HG03439 (cell line): ENCODE results near the gene RHOJ.
"Not testable (repeated sequence)": the region's sequence is repeated elsewhere in the genome, so short reads cannot be mapped to it uniquely, and the experiment has no call there.

Experiments
- ATAC-seq: cut with Tn5 transposase; IDR thresholded peaks from one replicate; pipeline ENCODE4 v1.9.1; 2021; ENCODE audit warnings: mild to moderate bottlenecking, moderate library complexity; ENCODE audit not compliant: unreplicated experiment

Gene RHOJ

GRCh38 chr14:63295231-63295685 is 91.0 kb downstream of the RHOJ start:
- ATAC-seq: peak; percentile 52

DNA sequence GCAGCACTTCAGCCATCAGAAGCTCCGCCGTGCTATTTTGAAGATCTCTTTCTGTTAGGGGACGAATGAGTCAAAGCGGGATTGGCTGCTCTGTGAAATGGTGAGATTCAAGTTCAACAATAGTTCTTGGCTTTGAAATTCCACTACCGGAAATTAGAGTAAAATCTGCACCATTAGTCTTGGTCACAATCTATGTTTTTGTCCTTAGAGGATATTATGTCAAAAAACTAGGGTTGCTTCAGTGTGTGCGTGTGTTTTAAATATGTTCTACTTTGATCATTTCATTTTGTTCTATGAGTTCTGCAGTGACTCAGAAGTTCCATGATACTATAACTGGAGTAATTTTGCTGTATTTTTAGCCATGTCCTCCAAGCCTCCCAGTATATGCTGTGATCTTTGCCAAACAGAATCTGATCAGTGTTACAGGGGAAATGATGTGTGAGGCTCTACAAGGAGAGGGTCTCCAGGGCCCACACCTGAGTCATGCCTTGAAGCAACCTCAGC is 91.9 kb downstream of the RHOJ start:
- peak; percentile 72 for ATAC-seq

DNA sequence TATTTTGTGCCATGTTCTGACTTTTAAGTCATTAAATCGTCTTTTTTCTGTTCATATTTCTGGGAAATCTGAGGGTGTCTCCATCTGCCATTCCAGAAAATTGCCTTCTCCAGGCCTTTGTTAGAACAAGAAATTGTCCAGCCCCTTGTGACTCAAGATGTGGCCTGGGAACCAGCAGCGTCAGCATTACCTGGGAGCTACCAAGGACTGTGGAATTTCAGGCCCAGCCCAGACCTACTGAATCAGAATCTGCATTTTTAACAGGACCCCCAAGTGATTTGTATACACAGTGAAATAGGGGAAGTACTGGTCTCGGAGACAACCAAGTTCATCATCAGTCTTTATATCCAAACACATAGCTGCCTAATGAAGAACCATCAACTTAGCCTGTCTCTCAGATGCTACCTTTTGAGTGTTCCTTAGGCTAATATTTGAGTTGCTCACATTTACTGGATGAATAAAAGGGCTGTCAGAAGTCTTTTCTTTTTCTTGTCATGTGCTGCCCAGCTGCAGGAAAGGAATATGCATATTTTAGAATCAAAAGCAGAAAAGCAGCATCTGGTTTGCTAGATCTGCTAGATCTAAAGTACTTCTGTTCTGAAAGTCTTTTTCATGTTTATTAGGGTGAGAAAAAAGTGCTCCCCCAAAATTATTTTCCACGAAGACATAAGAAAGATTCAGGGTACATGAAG is 93.3 kb downstream of the RHOJ start:
- ATAC-seq: no peak

DNA sequence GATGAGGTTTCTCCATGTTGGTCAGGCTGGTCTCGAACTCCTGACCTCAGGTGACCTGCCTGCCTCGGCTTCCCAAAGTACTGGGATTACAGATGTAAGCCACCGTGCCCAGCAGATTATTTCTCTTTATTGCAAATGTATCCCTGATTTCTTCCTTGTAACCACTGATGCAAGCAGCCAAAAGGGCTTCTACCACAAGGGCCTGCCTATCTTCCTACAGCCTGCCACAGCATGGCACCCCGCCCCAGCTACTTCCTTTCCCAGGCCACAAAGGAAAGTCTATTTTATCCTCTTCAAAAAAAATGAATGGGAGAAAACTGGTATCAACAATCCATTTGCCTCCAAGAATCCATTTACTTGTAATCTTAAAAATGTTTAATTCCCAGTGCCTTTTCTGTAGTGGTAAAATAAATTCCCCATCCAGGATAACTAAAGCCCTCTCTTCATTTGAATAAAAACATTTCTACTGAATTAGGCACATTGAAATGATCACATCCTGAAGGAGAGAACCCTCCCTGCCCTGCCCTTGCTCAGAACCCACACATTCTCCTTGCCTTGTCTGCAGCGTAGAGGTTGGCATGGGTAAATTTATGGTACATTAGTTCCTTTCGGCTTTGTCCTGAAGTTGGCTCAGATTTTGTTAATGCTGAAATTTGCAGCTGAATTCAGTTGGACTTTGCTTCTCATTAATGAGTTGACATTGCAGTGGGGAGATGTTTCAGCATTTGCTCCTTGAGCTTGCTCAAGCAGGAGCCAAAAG is 95.3 kb downstream of the RHOJ start:
- no peak for ATAC-seq

- ATAC-seq: no peak
These were observed 96.6 kb downstream of the RHOJ start for GRCh38 chr14:63300854-63301253.

GRCh38 chr14:63301891-63302534 is 97.8 kb downstream of the RHOJ start:
- ATAC-seq: no peak

- not testable (repeated sequence) for ATAC-seq
These were observed 100.2 kb downstream of the RHOJ start for GRCh38 chr14:63304429-63304828.

DNA sequence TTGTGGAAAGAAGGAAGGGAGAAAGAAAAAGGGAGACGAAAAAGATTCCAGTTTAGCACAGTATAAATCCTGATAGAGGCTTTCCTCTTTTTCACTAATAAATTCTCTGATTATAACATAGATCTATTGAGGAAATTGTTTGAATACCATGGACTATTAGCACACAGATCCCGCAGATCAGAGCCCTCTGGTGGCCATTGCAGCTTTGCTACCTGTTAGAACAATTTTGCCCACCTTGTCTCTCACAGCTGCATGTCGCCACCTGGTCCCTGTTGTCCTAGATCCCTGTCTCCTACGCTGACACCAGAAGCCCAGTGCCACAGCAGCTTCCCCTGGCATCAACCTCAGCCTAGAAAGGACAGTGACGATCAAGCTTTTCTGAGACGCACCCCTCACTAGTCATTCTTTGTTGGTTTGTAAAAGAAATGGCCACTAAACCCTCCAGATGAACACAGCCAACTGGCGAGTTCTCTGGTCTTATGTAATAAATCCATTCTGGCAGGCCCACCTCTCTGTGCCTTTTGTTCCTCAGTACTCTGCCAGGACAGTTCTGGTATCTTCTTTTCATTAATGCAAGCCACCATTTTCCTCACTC is 104.6 kb downstream of the RHOJ start:
- ATAC-seq: no peak

DNA sequence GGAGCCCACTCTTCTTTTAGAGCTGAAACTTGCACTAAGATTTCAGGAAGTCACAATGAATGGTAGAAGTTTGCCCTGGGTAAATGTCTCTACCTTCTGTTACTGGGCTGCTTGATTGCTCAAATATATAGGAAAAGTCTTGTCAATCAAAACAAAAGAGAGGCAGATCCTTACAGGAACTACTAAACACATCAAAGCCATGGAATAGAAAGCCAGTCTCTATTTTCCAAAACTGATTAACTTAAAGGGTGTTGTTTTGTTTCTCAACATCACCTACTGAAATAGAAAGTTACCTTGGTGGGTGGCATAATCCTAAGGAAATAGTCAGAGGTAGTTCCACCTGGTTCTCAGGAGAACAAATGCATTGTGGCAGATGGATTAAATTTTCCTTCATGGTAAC is 114.6 kb downstream of the RHOJ start, which contains the start of gene GPHB5:
Gene GPHB5 (minus strand): TSS at position 101 of the 400 bp plus-strand sequence. CDS start 1,086 bp downstream, outside the sequence.
- no peak for ATAC-seq

GRCh38 chr14:63322472-63322871 is 118.2 kb downstream of the RHOJ start:
- ATAC-seq: no peak

GRCh38 chr14:63322897-63323573 is 118.8 kb downstream of the RHOJ start:
- no peak for ATAC-seq

DNA sequence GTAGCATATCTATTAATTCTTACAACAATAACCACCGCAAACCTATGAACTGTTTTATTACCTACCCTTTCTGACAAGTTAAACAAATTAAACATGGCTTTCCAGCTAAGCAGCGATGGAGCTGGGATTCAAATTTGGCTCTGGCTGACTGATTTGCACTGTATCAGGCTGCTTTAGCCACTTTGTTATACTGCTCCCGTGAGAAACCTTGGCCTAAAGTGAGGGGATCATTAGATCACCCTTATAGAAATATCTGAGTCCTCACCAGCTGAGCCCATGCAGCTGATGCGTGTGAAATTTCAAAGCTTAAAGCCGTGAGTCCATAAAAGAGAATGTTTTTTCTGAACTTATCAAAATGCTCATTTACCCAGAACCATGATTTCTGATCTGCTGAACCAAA is 122.6 kb downstream of the RHOJ start:
- no peak for ATAC-seq

- ATAC-seq: no peak
These were observed 124.8 kb downstream of the RHOJ start for GRCh38 chr14:63328787-63329737.

- no peak for ATAC-seq
These were observed 138.1 kb downstream of the RHOJ start for GRCh38 chr14:63342371-63342770.
